ENCODE measurements around the gene TMEM40.

TMEM40 gene

GRCh38 chr3:12709334-12709733, 49.7 kb downstream of the TMEM40 start:
- Histone ChIP-seq H2BK120ac (ENCODE audit: insufficient read depth, low read length, poor library complexity) (no peak overlapping the region), H2BK12ac (ENCODE audit: low read length) (no peak overlapping the region), H3K79me1 (ENCODE audit: low read length) (no peaks in the 10 kb centered on the region), H2AFZ (ENCODE audit: insufficient read depth, low read length, poor library complexity) (no peak overlapping the region), H3K79me2 (ENCODE audit: control insufficient read depth, insufficient read depth, low read length, poor library complexity) (no peaks in the 10 kb centered on the region), H3K14ac (ENCODE audit: low read length) (no peak overlapping the region), H3K4me3 (ENCODE audit: low read depth, low read length) (no peak overlapping the region), H4K12ac (ENCODE audit: low read depth, low read length) (no peak overlapping the region), H3K4ac (ENCODE audit: low read depth, low read length) (no peak overlapping the region), H3K9ac (ENCODE audit: low read length) (no peak overlapping the region), H3K4me2 (ENCODE audit: low read length) (no peak overlapping the region), H3K4me1 (ENCODE audit: control insufficient read depth in 1 of 2, insufficient read depth in 2 of 2, low read length in 2 of 2) (no peaks in the 10 kb centered on the region), H3K18ac (ENCODE audit: low read length) (no peak overlapping the region), H3K27ac (ENCODE audit: low read depth, low read length) (no peak overlapping the region), H3K9me3 (ENCODE audit: insufficient read depth, low read depth, low read length) (no peaks in the 10 kb centered on the region), H3K27me3 (ENCODE audit: insufficient read depth, low read length) (no peaks in the 10 kb centered on the region), H4K91ac (ENCODE audit: low read depth, low read length) (no peak overlapping the region), H2AK5ac (ENCODE audit: low read length) (no peak overlapping the region), H3K36me3 (ENCODE audit: control insufficient read depth in 1 of 2, insufficient read depth in 2 of 2, low read length in 2 of 2) (no peaks in the 10 kb centered on the region), H3K23ac (ENCODE audit: low read length) (no peak overlapping the region), H4K8ac (ENCODE audit: low read depth, low read length) (no peak overlapping the region), H2BK5ac (ENCODE audit: low read depth, low read length, poor library complexity) (no peak overlapping the region)
- WGBS (ENCODE audit: extremely low coverage, insufficient coverage, insufficient read length) = no CpG with 5 or more reads among the region's 3 CpGs
- no peak for DNase-seq

- no peak overlapping the region for H4K12ac ChIP-seq (ENCODE audit: low read depth, low read length)
- no peak overlapping the region for H3K27ac ChIP-seq (ENCODE audit: low read depth, low read length)
- H3K79me1 ChIP-seq (ENCODE audit: low read length) = no peaks in the 10 kb centered on the region
- H3K36me3 ChIP-seq (ENCODE audit: control insufficient read depth in 1 of 2, insufficient read depth in 2 of 2, low read length in 2 of 2) = no peaks in the 10 kb centered on the region
- H3K27me3 ChIP-seq (ENCODE audit: insufficient read depth, low read length) = no peaks in the 10 kb centered on the region
- no peak overlapping the region for H3K18ac ChIP-seq (ENCODE audit: low read length)
- no peak overlapping the region for H3K14ac ChIP-seq (ENCODE audit: low read length)
- H4K91ac ChIP-seq (ENCODE audit: low read depth, low read length) = no peak overlapping the region
- H2AFZ ChIP-seq (ENCODE audit: insufficient read depth, low read length, poor library complexity) = no peak overlapping the region
- no peak overlapping the region for H3K23ac ChIP-seq (ENCODE audit: low read length)
- no peak overlapping the region for H4K8ac ChIP-seq (ENCODE audit: low read depth, low read length)
- no peaks in the 10 kb centered on the region for H3K9me3 ChIP-seq (ENCODE audit: insufficient read depth, low read depth, low read length)
- no peak overlapping the region for H2BK12ac ChIP-seq (ENCODE audit: low read length)
- no peak overlapping the region for H2BK5ac ChIP-seq (ENCODE audit: low read depth, low read length, poor library complexity)
- no peak overlapping the region for H2AK5ac ChIP-seq (ENCODE audit: low read length)
- H3K4me3 ChIP-seq (ENCODE audit: low read depth, low read length) = no peak overlapping the region
- H3K4ac ChIP-seq (ENCODE audit: low read depth, low read length) = no peak overlapping the region
- H2BK120ac ChIP-seq (ENCODE audit: insufficient read depth, low read length, poor library complexity) = no peak overlapping the region
- H3K4me2 ChIP-seq (ENCODE audit: low read length) = no peak overlapping the region
- no peaks in the 10 kb centered on the region for H3K4me1 ChIP-seq (ENCODE audit: control insufficient read depth in 1 of 2, insufficient read depth in 2 of 2, low read length in 2 of 2)
- H3K79me2 ChIP-seq (ENCODE audit: control insufficient read depth, insufficient read depth, low read length, poor library complexity) = no peaks in the 10 kb centered on the region
- no CpG with 5 or more reads among the region's 6 CpGs for WGBS (ENCODE audit: extremely low coverage, insufficient coverage, insufficient read length)
- no peak overlapping the region for H3K9ac ChIP-seq (ENCODE audit: low read length)
- peak in 1 of 2 donors; percentile 31 for DNase-seq
Measured at GRCh38 chr3:12708584-12709192, 50.4 kb downstream of the TMEM40 start.

- Histone ChIP-seq H4K8ac (ENCODE audit: low read depth, low read length) (no peak overlapping the region), H4K12ac (ENCODE audit: low read depth, low read length) (no peak overlapping the region), H3K18ac (ENCODE audit: low read length) (no peak overlapping the region), H3K27me3 (ENCODE audit: insufficient read depth, low read length) (no peaks in the 10 kb centered on the region), H3K79me2 (ENCODE audit: control insufficient read depth, insufficient read depth, low read length, poor library complexity) (no peaks in the 10 kb centered on the region), H3K79me1 (ENCODE audit: low read length) (no peaks in the 10 kb centered on the region), H3K9ac (ENCODE audit: low read length) (no peak overlapping the region), H3K23ac (ENCODE audit: low read length) (no peak overlapping the region), H2BK5ac (ENCODE audit: low read depth, low read length, poor library complexity) (no peak overlapping the region), H3K4ac (ENCODE audit: low read depth, low read length) (no peak overlapping the region), H4K91ac (ENCODE audit: low read depth, low read length) (no peak overlapping the region), H2BK12ac (ENCODE audit: low read length) (no peak overlapping the region), H2AK5ac (ENCODE audit: low read length) (no peak overlapping the region), H3K14ac (ENCODE audit: low read length) (no peak overlapping the region), H3K36me3 (ENCODE audit: control insufficient read depth in 1 of 2, insufficient read depth in 2 of 2, low read length in 2 of 2) (no peaks in the 10 kb centered on the region), H2BK120ac (ENCODE audit: insufficient read depth, low read length, poor library complexity) (no peak overlapping the region), H3K4me2 (ENCODE audit: low read length) (no peak overlapping the region), H3K4me1 (ENCODE audit: control insufficient read depth in 1 of 2, insufficient read depth in 2 of 2, low read length in 2 of 2) (no peaks in the 10 kb centered on the region), H3K27ac (ENCODE audit: low read depth, low read length) (no peak overlapping the region), H2AFZ (ENCODE audit: insufficient read depth, low read length, poor library complexity) (no peak overlapping the region), H3K9me3 (ENCODE audit: insufficient read depth, low read depth, low read length) (no peaks in the 10 kb centered on the region), H3K4me3 (ENCODE audit: low read depth, low read length) (no peak overlapping the region)
- no CpG with 5 or more reads among the region's 2 CpGs for WGBS (ENCODE audit: extremely low coverage, insufficient coverage, insufficient read length)
- DNase-seq = peak; percentile 20 to 52
Measured at GRCh38 chr3:12707449-12707848, 51.6 kb downstream of the TMEM40 start.

- H3K27me3 ChIP-seq (ENCODE audit: insufficient read depth, low read length) = no peaks in the 10 kb centered on the region
- no peak overlapping the region for H4K8ac ChIP-seq (ENCODE audit: low read depth, low read length)
- no peak overlapping the region for H3K27ac ChIP-seq (ENCODE audit: low read depth, low read length)
- no peak overlapping the region for H2BK5ac ChIP-seq (ENCODE audit: low read depth, low read length, poor library complexity)
- no CpG with 5 or more reads among the region's 2 CpGs for WGBS (ENCODE audit: extremely low coverage, insufficient coverage, insufficient read length)
- H3K14ac ChIP-seq (ENCODE audit: low read length) = no peak overlapping the region
- no peak overlapping the region for H4K12ac ChIP-seq (ENCODE audit: low read depth, low read length)
- H4K91ac ChIP-seq (ENCODE audit: low read depth, low read length) = no peak overlapping the region
- H3K79me1 ChIP-seq (ENCODE audit: low read length) = no peaks in the 10 kb centered on the region
- H3K36me3 ChIP-seq (ENCODE audit: control insufficient read depth in 1 of 2, insufficient read depth in 2 of 2, low read length in 2 of 2) = no peaks in the 10 kb centered on the region
- H2AFZ ChIP-seq (ENCODE audit: insufficient read depth, low read length, poor library complexity) = no peak overlapping the region
- no peak overlapping the region for H2AK5ac ChIP-seq (ENCODE audit: low read length)
- H3K9ac ChIP-seq (ENCODE audit: low read length) = no peak overlapping the region
- no peak overlapping the region for H2BK120ac ChIP-seq (ENCODE audit: insufficient read depth, low read length, poor library complexity)
- no peak overlapping the region for H3K4me3 ChIP-seq (ENCODE audit: low read depth, low read length)
- no peak overlapping the region for H3K23ac ChIP-seq (ENCODE audit: low read length)
- H3K9me3 ChIP-seq (ENCODE audit: insufficient read depth, low read depth, low read length) = no peaks in the 10 kb centered on the region
- H3K4me1 ChIP-seq (ENCODE audit: control insufficient read depth in 1 of 2, insufficient read depth in 2 of 2, low read length in 2 of 2) = no peaks in the 10 kb centered on the region
- no peak overlapping the region for H3K18ac ChIP-seq (ENCODE audit: low read length)
- peak; percentile 82 to 93 for DNase-seq
- no peak overlapping the region for H2BK12ac ChIP-seq (ENCODE audit: low read length)
- no peak overlapping the region for H3K4me2 ChIP-seq (ENCODE audit: low read length)
- H3K4ac ChIP-seq (ENCODE audit: low read depth, low read length) = no peak overlapping the region
- H3K79me2 ChIP-seq (ENCODE audit: control insufficient read depth, insufficient read depth, low read length, poor library complexity) = no peaks in the 10 kb centered on the region
Measured at GRCh38 chr3:12706504-12707253, 52.4 kb downstream of the TMEM40 start.
